ENCODE measurements around the gene REEP6. TPM values are rescaled to one million over a fixed set of nuclear protein-coding genes. Genes with fewer than 3 reads are reported as not detected.
A peak's percentile ranks its signal among the peaks of the same experiment; 100 is the strongest.

The REEP6 gene
- total and polyA plus RNA-seq, 2 of the 4 experiments (the other 2 are of a cell fraction), result 1.3 to 2.2 TPM

DNA sequence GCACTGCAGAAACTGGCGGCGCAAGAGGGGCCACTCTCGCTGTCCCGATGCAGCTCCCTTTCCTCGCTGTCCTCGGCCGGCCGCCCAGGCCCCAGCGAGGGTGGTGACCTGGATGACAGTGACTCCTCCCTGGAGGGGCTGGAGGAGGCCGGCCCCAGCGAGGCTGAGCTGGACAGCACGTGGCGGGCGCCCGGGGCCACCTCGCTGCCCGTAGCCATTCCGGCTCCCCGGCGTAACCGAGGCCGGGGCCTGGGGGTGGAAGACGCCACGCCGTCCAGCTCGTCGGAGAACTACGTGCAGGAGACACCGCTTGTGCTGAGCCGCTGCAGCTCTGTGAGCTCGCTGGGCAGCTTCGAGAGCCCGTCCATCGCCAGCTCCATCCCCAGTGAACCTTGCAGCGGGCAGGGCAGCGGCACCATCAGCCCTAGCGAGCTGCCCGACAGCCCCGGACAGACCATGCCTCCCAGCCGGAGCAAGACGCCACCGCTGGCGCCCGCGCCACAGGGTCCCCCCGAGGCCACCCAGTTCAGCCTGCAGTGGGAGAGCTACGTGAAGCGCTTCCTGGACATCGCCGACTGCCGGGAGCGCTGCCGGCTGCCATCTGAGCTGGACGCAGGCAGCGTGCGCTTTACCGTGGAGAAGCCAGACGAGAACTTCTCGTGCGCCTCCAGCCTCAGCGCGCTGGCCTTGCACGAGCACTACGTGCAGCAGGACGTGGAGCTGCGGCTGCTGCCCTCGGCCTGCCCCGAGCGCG, 24.3 kb upstream of the REEP6 start:
- ChIA-PET CTCF (no interaction called here), POLR2A (ENCODE audit: unreplicated experiment) (no interaction called here)
- no peak overlapping the region for H4K91ac ChIP-seq (ENCODE audit: insufficient read depth, low read depth, low read length)
- no peak overlapping the region for H2BK5ac ChIP-seq (ENCODE audit: low read depth, low read length, poor library complexity, severe bottlenecking)
- intact Hi-C loops (cut with micrococcal nuclease), result no loop called here
- H2BK20ac ChIP-seq (ENCODE audit: low read depth, low read length), result no peak overlapping the region
- no peak overlapping the region for H3K4me2 ChIP-seq (ENCODE audit: low read depth, low read length)
- no peak overlapping the region for H4K8ac ChIP-seq (ENCODE audit: low read depth in 2 of 2, low read length in 2 of 2)
- 26% methylated on average over 53 of the region's 70 CpGs; no CpG with 5 or more reads in 1 of the 2 experiments for WGBS, 2 experiments (ENCODE audit: extremely low coverage in 2 of 2, insufficient read length in 1 of 2)
- no peak overlapping the region for H2BK15ac ChIP-seq (ENCODE audit: low read depth, low read length)
- in situ Hi-C loops (cut with MboI; ENCODE audit: low sequenced_read_pairs), result no loop called here
- H3K9me3 ChIP-seq (ENCODE audit: control insufficient read depth, insufficient read depth, low read length), result no peaks in the 10 kb centered on the region; the same call in 1 of the 2 replicates
- H3K27me3 ChIP-seq (ENCODE audit: control insufficient read depth, insufficient read depth, low read length), result peaks cover 58% of the 10 kb centered on the region
- BruUV-seq (replicated peaks), result no TSS peak
- peaks cover 21% of the 10 kb centered on the region for H3K4me1 ChIP-seq (ENCODE audit: control insufficient read depth, insufficient read depth, low read length)
- no peak overlapping the region for H3K4ac ChIP-seq (ENCODE audit: low read depth, low read length)
- no peaks in the 10 kb centered on the region for H3K36me3 ChIP-seq (ENCODE audit: control insufficient read depth, insufficient read depth, low read length)
- no peak overlapping the region for H3K23ac ChIP-seq (ENCODE audit: low read depth, low read length)
- H3K9me1 ChIP-seq (ENCODE audit: insufficient read depth, low read length), result no peaks in the 10 kb centered on the region
- no peak for ATAC-seq (ENCODE audit: low read depth)
- no peak overlapping the region for H3K56ac ChIP-seq (ENCODE audit: extremely low read depth, insufficient read depth, low read length)
- H4K5ac ChIP-seq (ENCODE audit: low read depth, low read length), result no peak overlapping the region
- H2AK5ac ChIP-seq (ENCODE audit: low read depth, low read length), result no peak overlapping the region
- no peak overlapping the region for H3K18ac ChIP-seq (ENCODE audit: low read depth, low read length)
- DNase-seq, result no peak
- no peak overlapping the region for H2BK120ac ChIP-seq (ENCODE audit: low read depth, low read length)
- H3K14ac ChIP-seq (replicated peaks; ENCODE audit: low read depth, low read length), result no peak overlapping the region
- H3K4me3 ChIP-seq (ENCODE audit: insufficient read depth, low read depth, low read length), result no peak overlapping the region
- dilution Hi-C loops (cut with HindIII; ENCODE audit: low sequenced_read_pairs, unreplicated experiment), result no loop called here
- peaks cover 0 to 3% of the 10 kb centered on the region in 2 experiments; a peak in 1 of 4 replicates for H3K79me1 ChIP-seq (ENCODE audit: low read depth in 1 of 2, low read length in 2 of 2)
- H4K20me1 ChIP-seq (ENCODE audit: insufficient read depth, low read length), result peaks cover 59% of the 10 kb centered on the region
- no peak overlapping the region for H3K9ac ChIP-seq (ENCODE audit: low read depth, low read length)
- no peak overlapping the region for H2AFZ ChIP-seq (replicated peaks; ENCODE audit: low read length, poor library complexity)
- no peak overlapping the region for H3K27ac ChIP-seq (ENCODE audit: insufficient read depth, low read length)
- TF ChIP-seq FOS (IDR thresholded peaks at IDR 0.05; ENCODE audit: low read depth, low read length), result no peak
- TF ChIP-seq USF2 (IDR thresholded peaks at IDR 0.05; ENCODE audit: low read depth, low read length), result no peak
- no peak for TF ChIP-seq MAFK (IDR thresholded peaks at IDR 0.05; ENCODE audit: low read depth, low read length)
- H2AK9ac ChIP-seq (replicated peaks; ENCODE audit: low read depth, low read length, poor library complexity), result peak overlapping the region; percentile 42
